Measurements from ENCODE around the gene SMOC2. TPM values are rescaled to one million over a fixed set of nuclear protein-coding genes. Genes with fewer than 3 reads are reported as not detected.

SMOC2 gene
- total RNA-seq, 4 donors from 2014 or later: 30.5 to 52.4 (median 37.9) TPM

GRCh38 chr6:168676552-168677322 is 235.8 kb downstream of the SMOC2 start:
- TF ChIP-seq CTCF (IDR thresholded peaks at IDR 0.05; ENCODE audit: low read depth): no peak

- TF ChIP-seq CTCF (IDR thresholded peaks at IDR 0.05; ENCODE audit: low read depth): no peak
These were observed 237.1 kb downstream of the SMOC2 start for GRCh38 chr6:168678077-168678476.

GRCh38 chr6:168678588-168678987 is 237.6 kb downstream of the SMOC2 start:
- TF ChIP-seq CTCF (IDR thresholded peaks at IDR 0.05; ENCODE audit: low read depth): no peak

GRCh38 chr6:168681748-168682147 is 240.8 kb downstream of the SMOC2 start:
- no peak for TF ChIP-seq CTCF (IDR thresholded peaks at IDR 0.05; ENCODE audit: low read depth)

GRCh38 chr6:168683621-168684020 is 242.6 kb downstream of the SMOC2 start:
- TF ChIP-seq CTCF (IDR thresholded peaks at IDR 0.05; ENCODE audit: low read depth): no peak

- no peak for TF ChIP-seq CTCF (IDR thresholded peaks at IDR 0.05; ENCODE audit: low read depth)
These were observed 243.5 kb downstream of the SMOC2 start for GRCh38 chr6:168684471-168684870.

GRCh38 chr6:168684906-168685305 is 243.9 kb downstream of the SMOC2 start:
- TF ChIP-seq CTCF (IDR thresholded peaks at IDR 0.05; ENCODE audit: low read depth): no peak
